A549 (cell line): ENCODE data around the gene C6orf132.
A peak's percentile ranks its signal among the peaks of the same experiment; 100 is the strongest.

ENCODE experiments used
- GATA3 ChIP-seq: IDR thresholded peaks from 2 replicates; pipeline ENCODE4 v1.6.1; 2012; ENCODE audit warnings: borderline replicate concordance
- JUNB ChIP-seq: fragments of >200 bp; sonication (Bioruptor Twin); formaldehyde crosslinking; IDR thresholded peaks from 2 replicates; pipeline ENCODE4 v1.6.1; 2016
- MAFK ChIP-seq: fragments of 450-650 bp; IDR thresholded peaks from 2 replicates; pipeline ENCODE4 v1.6.1; 2014; ENCODE audit not compliant: partially characterized antibody
- NR3C1 ChIP-seq: fragments of >200 bp; sonication (Bioruptor Twin); formaldehyde crosslinking; IDR thresholded peaks from 3 replicates; pipeline ENCODE4 v1.6.1; 2017
- RAD21 ChIP-seq, 2 experiments: fragments of >200 bp in 1 of 2; sonication (Bioruptor Twin) in 1 of 2; formaldehyde crosslinking in 1 of 2; IDR thresholded peaks in 1 of 2; conservative IDR thresholded peaks in 1 of 2; 2 replicates in 1 of 2; 3 replicates in 1 of 2; pipeline ENCODE4 v1.6.1; 2012 to 2018; ENCODE audit warnings: inconsistent platforms in 1 of 2
- RNF2 ChIP-seq: fragments of 200-600 bp; sonication (generic); IDR thresholded peaks from 2 replicates; pipeline ENCODE4 v1.6.1; 2016; ENCODE audit warnings: low read depth, mild to moderate bottlenecking, antibody characterized with exemption, moderate library complexity, borderline replicate concordance
- SMC3 ChIP-seq: fragments of >200 bp; sonication (Bioruptor Twin); formaldehyde crosslinking; IDR thresholded peaks from 3 replicates; pipeline ENCODE4 v1.6.1; 2018; ENCODE audit warnings: inconsistent platforms
- ZFP36 ChIP-seq: fragments of 450-650 bp; IDR thresholded peaks from 2 replicates; pipeline ENCODE4 v1.6.1; 2014; ENCODE audit warnings: borderline replicate concordance; ENCODE audit not compliant: partially characterized antibody
- ZNF302 ChIP-seq: fragments of 250-450 bp; sonication (Bioruptor Pico); IDR thresholded peaks from 2 replicates; pipeline ENCODE4 v1.9.0; 2021; ENCODE audit warnings: inconsistent platforms, mild to moderate bottlenecking, moderate library complexity
- TF ChIP-seq, protein P1 (sequence below): fragments of >200 bp; sonication (Bioruptor Twin); formaldehyde crosslinking; IDR thresholded peaks from 3 replicates; pipeline ENCODE4 v1.5.1; 2016

DNA sequence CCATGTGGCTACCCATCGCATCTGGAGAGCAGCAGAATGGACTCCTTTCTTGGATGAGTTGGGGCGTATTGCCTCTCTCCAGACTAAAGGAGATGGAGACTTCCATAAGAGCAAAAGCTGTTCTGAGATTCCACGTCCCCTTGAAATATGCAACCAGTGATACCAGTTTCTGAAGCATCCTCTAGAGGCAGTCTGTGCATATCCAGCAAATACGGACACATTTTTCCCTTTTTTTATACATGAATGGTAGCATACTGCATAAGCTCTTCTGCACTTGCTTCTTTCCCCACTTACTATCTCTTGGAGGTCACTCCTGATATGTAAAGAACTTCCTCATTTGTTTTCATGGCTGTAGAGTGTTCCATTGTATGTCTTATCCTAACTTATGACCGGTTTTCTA is 57.5 kb downstream of the C6orf132 start:
- TF ChIP-seq ZNF302 (CRISPR knock-in tag) (no peak), RAD21 (conservative IDR thresholded peaks at IDR 0.05 in 1 of 2, IDR thresholded peaks at IDR 0.05 in 1 of 2) (peak in 1 of 2 experiments; percentile 43; a peak in 2 of 5 replicates), RNF2 (no peak), NR3C1 (no peak), MAFK (no peak), SMC3 (no peak), JUNB (no peak), GATA3 (no peak), ZFP36 (no peak)
- TF ChIP-seq, protein P1, sequence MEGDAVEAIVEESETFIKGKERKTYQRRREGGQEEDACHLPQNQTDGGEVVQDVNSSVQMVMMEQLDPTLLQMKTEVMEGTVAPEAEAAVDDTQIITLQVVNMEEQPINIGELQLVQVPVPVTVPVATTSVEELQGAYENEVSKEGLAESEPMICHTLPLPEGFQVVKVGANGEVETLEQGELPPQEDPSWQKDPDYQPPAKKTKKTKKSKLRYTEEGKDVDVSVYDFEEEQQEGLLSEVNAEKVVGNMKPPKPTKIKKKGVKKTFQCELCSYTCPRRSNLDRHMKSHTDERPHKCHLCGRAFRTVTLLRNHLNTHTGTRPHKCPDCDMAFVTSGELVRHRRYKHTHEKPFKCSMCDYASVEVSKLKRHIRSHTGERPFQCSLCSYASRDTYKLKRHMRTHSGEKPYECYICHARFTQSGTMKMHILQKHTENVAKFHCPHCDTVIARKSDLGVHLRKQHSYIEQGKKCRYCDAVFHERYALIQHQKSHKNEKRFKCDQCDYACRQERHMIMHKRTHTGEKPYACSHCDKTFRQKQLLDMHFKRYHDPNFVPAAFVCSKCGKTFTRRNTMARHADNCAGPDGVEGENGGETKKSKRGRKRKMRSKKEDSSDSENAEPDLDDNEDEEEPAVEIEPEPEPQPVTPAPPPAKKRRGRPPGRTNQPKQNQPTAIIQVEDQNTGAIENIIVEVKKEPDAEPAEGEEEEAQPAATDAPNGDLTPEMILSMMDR: 0 out of 3 replicates have a peak, but pooled peaks have one; percentile 13
